GM21526 (cell line): ENCODE measurements around the gene CELA3B.
"Not testable (repeated sequence)": the region's sequence is repeated elsewhere in the genome, so short reads cannot be mapped to it uniquely, and the experiment has no call there.

Experiments
- ATAC-seq: cut with Tn5 transposase; IDR thresholded peaks from one replicate; pipeline ENCODE4 v1.9.1; 2021; ENCODE audit warnings: moderate library complexity; ENCODE audit not compliant: unreplicated experiment, low FRiP score

CELA3B gene, protein sequence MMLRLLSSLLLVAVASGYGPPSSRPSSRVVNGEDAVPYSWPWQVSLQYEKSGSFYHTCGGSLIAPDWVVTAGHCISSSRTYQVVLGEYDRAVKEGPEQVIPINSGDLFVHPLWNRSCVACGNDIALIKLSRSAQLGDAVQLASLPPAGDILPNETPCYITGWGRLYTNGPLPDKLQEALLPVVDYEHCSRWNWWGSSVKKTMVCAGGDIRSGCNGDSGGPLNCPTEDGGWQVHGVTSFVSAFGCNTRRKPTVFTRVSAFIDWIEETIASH

GRCh38 chr1:21976703-21977239 is at the start of gene CELA3B:
TSS of gene CELA3B (plus strand) at chr1:21977022. CDS start at chr1:21977040, 18 bp downstream.
- ATAC-seq, result not testable (repeated sequence)

GRCh38 chr1:21927533-21928237 is 49.1 kb upstream of the CELA3B start:
- ATAC-seq, result no peak

DNA sequence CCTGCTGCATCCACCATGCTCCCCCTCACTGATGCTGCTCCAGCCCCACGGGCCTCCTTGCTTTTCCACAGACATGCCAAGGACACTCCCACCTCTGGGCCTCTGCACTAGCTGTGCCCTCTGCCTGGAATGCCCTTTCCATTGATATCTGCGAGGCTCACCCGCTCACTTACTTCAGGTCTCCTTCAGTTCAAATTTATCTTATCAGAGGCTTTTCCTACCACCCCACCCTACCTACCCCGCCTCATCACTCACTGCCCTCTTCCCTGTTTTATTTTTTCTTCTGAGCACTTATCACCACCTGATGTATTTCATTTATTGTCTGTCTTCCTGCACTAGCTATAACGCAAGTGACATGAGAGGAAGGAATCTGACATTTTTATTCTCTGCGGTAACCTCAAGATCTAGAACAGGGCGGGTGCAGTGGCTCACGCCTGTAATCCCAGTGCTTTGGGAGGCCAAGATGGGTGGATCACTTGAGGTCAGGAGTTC is 46.7 kb upstream of the CELA3B start:
- ATAC-seq, result no peak

- ATAC-seq, result no peak
Measured at GRCh38 chr1:21930629-21931170, 46.1 kb upstream of the CELA3B start.

- no peak for ATAC-seq
Measured at GRCh38 chr1:21931171-21932093, 45.4 kb upstream of the CELA3B start.

DNA sequence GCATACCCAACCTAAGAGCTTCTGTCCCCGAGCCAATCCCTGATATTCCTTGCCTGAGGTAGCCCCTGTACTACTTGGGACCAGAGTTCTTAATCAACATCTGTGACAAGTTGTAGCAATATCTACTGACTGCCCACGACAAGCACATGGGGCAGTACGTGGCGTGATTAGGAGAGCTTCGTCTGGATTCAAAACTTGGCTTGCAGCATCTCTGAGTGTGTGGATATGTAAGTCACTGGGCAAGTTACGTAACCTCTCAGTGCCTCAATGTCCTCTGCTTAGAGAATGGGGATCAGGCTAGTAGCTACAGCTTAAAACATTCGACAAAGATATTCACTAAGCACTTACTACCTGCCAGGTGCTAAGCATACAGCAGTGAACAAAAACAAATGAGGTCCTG is 44.7 kb upstream of the CELA3B start:
- no peak for ATAC-seq

DNA sequence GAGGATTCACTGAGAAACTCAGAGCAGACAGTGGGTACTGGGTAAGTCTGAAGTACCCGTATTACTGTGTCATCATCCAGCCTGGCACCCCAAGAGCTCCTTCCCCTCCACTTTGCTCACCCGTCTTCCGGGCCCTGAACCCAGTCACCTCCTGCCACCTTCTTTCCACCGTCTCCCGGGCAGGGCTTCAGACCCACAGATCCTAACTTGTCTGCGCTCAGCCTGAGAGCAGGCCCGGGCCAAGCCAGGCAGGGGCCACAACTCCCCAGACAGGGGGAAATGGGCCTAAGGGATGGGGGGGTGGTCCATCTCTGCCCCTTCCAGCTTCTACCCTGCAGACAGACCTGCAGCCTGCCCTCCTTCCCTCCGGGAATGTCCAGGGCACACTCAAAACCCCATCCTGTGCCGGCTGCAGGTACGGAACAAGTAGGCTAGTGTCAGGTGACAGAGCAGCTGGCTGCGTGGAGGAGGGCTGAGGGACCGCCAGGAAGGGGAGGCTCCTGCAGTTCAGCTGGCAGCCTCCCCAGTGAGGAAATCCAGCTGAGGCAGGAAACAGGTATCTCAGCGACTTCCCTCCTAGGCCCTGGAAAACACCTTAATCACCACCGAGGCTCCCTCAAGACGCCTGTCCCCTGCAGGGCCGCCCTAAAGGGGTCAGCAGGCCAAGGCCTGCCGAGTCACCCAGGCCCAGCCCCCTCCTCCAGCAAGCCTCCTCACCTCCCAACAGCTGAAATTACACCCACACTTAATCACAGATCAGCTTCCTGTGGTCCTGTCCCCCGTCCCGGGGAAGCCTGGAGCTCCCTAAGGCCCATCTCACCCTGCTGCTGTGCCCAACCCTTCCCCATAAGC is 43.2 kb upstream of the CELA3B start:
- no peak for ATAC-seq

- no peak for ATAC-seq
Measured at GRCh38 chr1:21935393-21935804, 41.4 kb upstream of the CELA3B start.

GRCh38 chr1:21935891-21936365 is 40.9 kb upstream of the CELA3B start:
- no peak for ATAC-seq

- no peak for ATAC-seq
Measured at GRCh38 chr1:21936366-21937031, 40.3 kb upstream of the CELA3B start.

DNA sequence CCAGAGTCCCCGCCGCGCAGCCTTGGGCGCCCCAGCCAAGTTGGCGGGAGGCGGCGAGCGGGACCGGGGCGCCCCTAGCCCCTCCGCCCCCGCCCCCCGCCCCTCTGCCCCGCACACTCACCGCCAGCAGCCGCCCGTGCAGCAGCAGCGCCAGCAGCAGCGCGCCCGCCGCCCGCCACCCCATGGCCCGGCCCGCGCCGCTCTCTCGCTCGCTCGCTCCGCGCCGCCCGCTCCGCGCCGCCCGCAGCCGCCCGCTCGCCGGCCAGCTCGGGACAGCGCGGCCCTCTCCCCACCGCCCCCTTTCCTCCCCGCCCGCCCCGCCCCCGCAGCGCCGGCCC is 39.8 kb upstream of the CELA3B start, which contains the start of gene HSPG2:
Gene HSPG2, minus strand, starts transcription at position 277 of the 338 bp plus-strand sequence. Its CDS starts 93 bp downstream, at position 184.
- ATAC-seq, result no peak

DNA sequence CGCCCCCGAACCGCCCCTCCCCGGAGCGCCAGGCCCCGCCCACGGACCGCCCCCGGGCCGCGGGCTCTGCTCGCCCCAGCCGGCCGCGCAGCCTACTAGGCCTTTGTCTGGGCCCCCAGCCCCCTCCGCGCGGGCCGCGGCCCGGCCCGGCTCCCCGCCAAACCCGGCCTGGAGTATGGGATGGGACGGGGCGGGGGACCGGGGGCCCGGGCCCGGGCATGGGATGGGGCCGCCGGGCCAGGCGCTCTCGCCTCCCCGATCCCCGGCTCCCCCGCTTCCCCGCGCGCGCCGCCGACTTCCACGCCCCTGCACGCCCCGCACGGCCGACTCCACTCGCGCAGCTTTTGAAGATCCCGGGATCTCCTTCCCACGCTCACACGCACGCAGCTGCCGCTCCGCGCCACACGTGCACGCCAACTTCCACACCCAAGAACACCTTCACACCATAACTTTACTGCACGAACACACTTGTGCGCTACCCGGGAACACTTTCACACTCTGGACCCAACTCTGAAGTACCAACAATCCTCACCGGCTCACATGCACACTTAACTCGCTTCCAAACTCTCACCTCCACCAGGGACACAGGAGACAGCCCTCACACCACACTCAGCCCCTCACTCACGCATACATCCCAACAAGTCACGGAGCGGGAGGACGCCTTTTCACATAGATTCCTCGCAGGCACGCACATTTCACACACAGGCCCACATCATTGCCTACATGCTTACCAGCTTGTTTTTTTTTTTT is 39.3 kb upstream of the CELA3B start:
- no peak for ATAC-seq

- ATAC-seq, result no peak
Measured at GRCh38 chr1:21938732-21939538, 37.9 kb upstream of the CELA3B start.

DNA sequence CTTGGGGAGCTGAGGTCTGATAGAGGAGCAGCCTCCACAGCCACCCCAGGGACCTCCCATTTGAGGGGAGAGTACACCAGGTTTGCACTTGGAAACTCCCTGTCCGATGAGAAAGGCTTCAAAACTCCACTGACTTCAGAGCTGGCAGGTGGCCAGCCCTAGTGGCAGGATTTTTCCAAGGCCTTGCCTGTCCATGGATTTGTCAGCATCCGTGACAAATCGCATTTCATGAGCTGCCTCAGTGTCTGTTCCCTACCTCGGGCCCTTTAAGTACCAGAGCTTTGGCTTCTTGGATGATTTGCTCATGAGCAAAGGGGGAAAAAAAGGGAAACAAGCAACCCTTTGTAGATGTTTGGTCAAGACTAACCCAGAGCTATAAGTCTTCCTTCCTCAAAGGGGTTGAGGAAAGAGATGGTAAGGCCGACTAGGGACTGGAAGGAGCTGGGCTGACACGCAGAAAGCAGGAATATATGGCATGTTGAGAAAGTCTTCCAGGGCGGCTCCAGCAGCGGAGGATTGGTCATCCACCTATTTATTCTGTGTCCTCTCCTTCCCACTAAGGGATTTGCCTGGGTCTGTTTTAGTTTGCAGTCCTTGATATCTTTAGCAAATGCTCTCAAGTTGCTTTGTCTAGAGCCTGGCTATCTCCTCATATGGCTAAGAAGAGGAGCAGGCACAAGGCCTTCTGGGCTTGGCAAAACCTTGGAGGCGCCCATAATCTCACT is 37.0 kb upstream of the CELA3B start:
- ATAC-seq, result no peak

DNA sequence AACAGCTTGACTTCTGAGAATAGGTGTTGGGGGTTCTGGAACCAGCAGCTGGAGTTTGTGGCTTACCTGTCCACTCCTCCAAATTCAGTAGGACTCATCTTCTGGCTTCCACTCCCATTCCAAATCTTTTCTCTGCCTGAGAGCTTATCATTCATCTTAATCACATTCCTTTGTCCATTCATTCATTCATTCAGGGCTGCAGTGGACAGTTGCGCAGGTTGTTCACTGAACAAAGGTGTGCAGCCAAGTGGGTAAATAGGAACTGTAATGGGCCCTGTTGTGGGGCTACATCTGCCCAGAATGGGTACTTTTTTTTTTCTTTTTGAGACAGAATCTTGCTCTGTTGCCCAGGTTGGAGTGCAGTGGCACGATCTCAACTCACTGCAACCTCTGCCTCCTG is 36.3 kb upstream of the CELA3B start:
- no peak for ATAC-seq

DNA sequence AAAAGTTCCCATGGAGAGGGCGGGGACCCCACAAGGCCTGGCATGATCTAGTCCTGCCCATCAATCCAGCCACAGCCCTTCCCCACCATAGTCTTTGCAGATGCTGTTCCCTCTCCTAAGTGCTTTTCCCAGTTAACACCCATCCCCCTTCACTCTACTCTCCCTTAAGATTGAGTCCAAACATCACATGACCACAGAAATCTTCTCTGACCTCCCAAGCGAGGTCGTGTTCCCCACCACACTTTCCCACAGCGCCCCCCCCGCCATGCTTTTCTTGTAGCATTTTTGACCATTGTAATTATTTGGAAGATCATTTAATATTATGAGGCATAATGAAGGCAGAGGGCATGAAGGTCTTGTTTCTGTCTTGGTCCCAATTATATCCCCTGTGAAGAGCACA is 35.5 kb upstream of the CELA3B start:
- ATAC-seq, result no peak

- no peak for ATAC-seq
Measured at GRCh38 chr1:21942464-21942863, 34.4 kb upstream of the CELA3B start.
